ENCODE measurements around the gene FAM217B.

DNA sequence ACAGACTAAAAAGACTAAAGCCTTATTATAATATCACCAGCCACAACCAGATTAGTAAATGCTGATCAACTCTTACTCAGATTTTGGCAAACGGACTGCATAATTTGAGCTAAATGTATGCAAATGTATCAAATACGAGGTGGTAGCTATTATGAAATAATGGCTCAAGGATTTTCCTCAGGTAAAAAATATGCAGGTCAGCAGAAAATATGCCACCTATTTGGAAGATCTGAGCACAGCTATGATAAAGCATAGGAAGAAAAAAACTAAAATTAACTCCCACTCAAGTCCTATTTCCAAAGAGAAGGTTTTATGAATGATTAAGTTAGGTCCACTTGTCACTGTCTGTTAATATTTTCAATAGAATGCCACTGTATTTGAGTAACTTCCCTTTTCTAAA, 29.1 kb upstream of the FAM217B start:
- TF ChIP-seq, protein P1, sequence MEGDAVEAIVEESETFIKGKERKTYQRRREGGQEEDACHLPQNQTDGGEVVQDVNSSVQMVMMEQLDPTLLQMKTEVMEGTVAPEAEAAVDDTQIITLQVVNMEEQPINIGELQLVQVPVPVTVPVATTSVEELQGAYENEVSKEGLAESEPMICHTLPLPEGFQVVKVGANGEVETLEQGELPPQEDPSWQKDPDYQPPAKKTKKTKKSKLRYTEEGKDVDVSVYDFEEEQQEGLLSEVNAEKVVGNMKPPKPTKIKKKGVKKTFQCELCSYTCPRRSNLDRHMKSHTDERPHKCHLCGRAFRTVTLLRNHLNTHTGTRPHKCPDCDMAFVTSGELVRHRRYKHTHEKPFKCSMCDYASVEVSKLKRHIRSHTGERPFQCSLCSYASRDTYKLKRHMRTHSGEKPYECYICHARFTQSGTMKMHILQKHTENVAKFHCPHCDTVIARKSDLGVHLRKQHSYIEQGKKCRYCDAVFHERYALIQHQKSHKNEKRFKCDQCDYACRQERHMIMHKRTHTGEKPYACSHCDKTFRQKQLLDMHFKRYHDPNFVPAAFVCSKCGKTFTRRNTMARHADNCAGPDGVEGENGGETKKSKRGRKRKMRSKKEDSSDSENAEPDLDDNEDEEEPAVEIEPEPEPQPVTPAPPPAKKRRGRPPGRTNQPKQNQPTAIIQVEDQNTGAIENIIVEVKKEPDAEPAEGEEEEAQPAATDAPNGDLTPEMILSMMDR (IDR thresholded peaks at IDR 0.05) = no peak
- TF ChIP-seq POLR2A (IDR thresholded peaks at IDR 0.05) = no peak

Data from Peyer's patch (tissue), 4 donors.